Psoas muscle (tissue), 8 donors: ENCODE measurements around the gene RMC1. TPM values are rescaled to one million over a fixed set of nuclear protein-coding genes. Genes with fewer than 3 reads are reported as not detected.

Experiments
- ATAC-seq, 4 donors: fragments of 200-7000 bp; cut with Tn5 transposase; one replicate each; pipeline ENCODE4 v1.9.1; 2020; ENCODE audit warnings: moderate library complexity in 3 of 4, mild to moderate bottlenecking in 2 of 4
- DNase-seq, 2 donors: peaks; one replicate each; pipeline ENCODE4 v3.0.0-alpha.2; 2020
- H3K27ac ChIP-seq: fragments of 200-600 bp; one replicate; pipeline ENCODE4 v1.8.0; 2022
- H3K27me3 ChIP-seq, 3 donors: fragments of 200-600 bp in 1 of 3; one replicate each; pipeline versions ENCODE4 v1.6.1 to v1.8.0; 2013 to 2022; ENCODE audit warnings: low read length in 2 of 3, mild to moderate bottlenecking in 2 of 3, moderate library complexity in 1 of 3; ENCODE audit not compliant: insufficient read depth in 3 of 3
- H3K36me3 ChIP-seq, 2 donors: fragments of 200-600 bp in 1 of 2; one replicate each; pipeline versions ENCODE4 v1.6.1 to v1.8.0; 2013 to 2022; ENCODE audit warnings: low read depth in 1 of 2, mild to moderate bottlenecking in 1 of 2, moderate library complexity in 1 of 2; ENCODE audit not compliant: insufficient read depth in 1 of 2
- H3K4me1 ChIP-seq: fragments of 200-600 bp; one replicate; pipeline ENCODE4 v1.8.0; 2022
- H3K4me3 ChIP-seq: fragments of 200-600 bp; one replicate; pipeline ENCODE4 v1.8.0; 2022; ENCODE audit warnings: mild to moderate bottlenecking
- H3K9me3 ChIP-seq: fragments of 200-600 bp; one replicate; pipeline ENCODE4 v1.8.0; 2022
- WGBS, 3 donors: extraction: QIAGEN DNeasy Blood & Tissue Kit; methylation state at CpG; one replicate each; pipeline versions ENCODE4 v1.1.6 to v1.1.7; 2013; 5-methylcytosine and 5-hydroxymethylcytosine counted together
- intact Hi-C, 2 donors: fragments of 100-400 bp; cut with DNase I; formaldehyde crosslinking; loops; one replicate each; pipeline versions ENCODE4 v1.11.0 to v1.14.2; 2022
- polyA plus RNA-seq, 3 donors: library from polyadenylated mRNA; stranded (reverse); fragments of 200-250 nt; gene quantifications; one replicate each; pipeline ENCODE4 v1.2.3, GENCODE V29; 2013
- total RNA-seq, 4 donors: library from RNA; stranded (reverse); fragmentation: NEBNext Ultra II Directional in 2 of 4; extraction: Animal tissue kit (Norgen Biotek cat#: 25700) in 2 of 4; gene quantifications; one replicate each; pipeline versions ENCODE4 v1.2.1 to v1.2.4, GENCODE V29; 2021 to 2023
- TF ChIP-seq, protein P1 (sequence below): fragments of 200-600 bp; IDR thresholded peaks from one replicate; pipeline ENCODE4 v1.8.0; 2022; ENCODE audit warnings: antibody characterized with exemption
- donor health status: healthy with polysubstance abuse.
- donor health status: DM: no; HTN: no; CAD: no; lungs with moderate emphysema.
- donor health status: Bipolar disorder and iron deficiency.
- donor health status: healthy.
- donor health status: DM: yes; HTN: yes; CAD: no.
- donor health status: DM: no; HTN: no; CAD: no.
- donor health status: DM: no; HTN: no; CAD: no.
- donor health status: DM: yes; HTN: yes; CAD: no.

Gene RMC1
- total and polyA plus RNA-seq, 7 donors: 13.8 to 33.9 (median 19.3) TPM

DNA sequence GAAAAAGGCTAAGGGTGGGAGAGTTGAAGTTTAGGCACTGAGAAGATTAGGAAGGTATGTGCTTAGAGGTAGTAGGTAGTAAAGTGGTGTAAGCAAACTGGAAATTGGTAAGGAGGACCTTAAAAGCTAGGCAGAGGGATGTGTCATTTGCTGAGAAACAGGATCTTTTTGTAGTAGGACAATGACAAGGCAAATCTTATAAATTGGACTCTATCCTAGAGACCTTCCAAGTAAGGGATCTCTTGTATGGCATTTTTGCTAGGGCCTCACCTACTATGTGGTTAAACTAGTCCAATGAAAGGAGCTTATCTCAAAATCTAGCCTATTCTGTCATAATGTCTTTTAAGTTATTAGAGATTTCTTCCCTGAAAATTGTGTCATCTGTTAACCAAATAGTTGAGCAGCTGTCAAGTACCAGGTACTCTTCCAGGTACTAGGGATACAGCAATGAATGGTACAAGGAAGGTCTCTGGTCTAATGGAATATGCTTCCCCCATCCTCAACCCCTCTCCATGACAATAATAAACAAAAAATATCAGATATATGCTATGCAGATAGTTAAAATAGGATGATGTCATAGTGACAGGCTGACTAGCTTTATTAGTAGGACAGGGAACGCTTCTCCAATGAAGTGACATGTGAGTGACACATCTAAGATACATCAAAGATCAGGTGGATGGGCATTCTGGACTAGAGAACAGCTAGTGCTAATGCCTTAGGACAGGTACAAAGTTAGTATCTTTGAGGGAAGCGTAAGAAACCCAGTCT lies 32.5 kb upstream of the RMC1 start:
- intact Hi-C loops: no loop called here
- WGBS, 3 donors: 94 to 98% (median 95%) methylated on average over 2 of the region's 2 CpGs
- peaks cover 22 to 98% of the 10 kb centered on the region in 2 donors for H3K36me3 ChIP-seq

GRCh38 chr18:23471486-23471885 lies 31.8 kb upstream of the RMC1 start:
- TF ChIP-seq, protein P1, sequence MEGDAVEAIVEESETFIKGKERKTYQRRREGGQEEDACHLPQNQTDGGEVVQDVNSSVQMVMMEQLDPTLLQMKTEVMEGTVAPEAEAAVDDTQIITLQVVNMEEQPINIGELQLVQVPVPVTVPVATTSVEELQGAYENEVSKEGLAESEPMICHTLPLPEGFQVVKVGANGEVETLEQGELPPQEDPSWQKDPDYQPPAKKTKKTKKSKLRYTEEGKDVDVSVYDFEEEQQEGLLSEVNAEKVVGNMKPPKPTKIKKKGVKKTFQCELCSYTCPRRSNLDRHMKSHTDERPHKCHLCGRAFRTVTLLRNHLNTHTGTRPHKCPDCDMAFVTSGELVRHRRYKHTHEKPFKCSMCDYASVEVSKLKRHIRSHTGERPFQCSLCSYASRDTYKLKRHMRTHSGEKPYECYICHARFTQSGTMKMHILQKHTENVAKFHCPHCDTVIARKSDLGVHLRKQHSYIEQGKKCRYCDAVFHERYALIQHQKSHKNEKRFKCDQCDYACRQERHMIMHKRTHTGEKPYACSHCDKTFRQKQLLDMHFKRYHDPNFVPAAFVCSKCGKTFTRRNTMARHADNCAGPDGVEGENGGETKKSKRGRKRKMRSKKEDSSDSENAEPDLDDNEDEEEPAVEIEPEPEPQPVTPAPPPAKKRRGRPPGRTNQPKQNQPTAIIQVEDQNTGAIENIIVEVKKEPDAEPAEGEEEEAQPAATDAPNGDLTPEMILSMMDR: no peak
- DNase-seq (no peak), ATAC-seq (no peak)
- Histone ChIP-seq H3K27ac (no peak overlapping the region), H3K27me3 (no peaks in the 10 kb centered on the region), H3K9me3 (no peaks in the 10 kb centered on the region), H3K4me3 (no peak overlapping the region), H3K36me3 (peaks cover 22 to 98% of the 10 kb centered on the region in 2 donors), H3K4me1 (no peaks in the 10 kb centered on the region)
- intact Hi-C loops: no loop called here
- WGBS, 3 donors: 88 to 93% (median 89%) methylated on average over 6 of the region's 6 CpGs

More for the DNA sequence above, 32.5 kb upstream of the RMC1 start:
- ATAC-seq (no peak), DNase-seq (no peak)
- TF ChIP-seq, protein P1: no peak
- no peak overlapping the region for H3K27ac ChIP-seq
- no peaks in the 10 kb centered on the region for H3K27me3 ChIP-seq
- no peaks in the 10 kb centered on the region for H3K4me1 ChIP-seq
- H3K4me3 ChIP-seq: no peak overlapping the region
- no peaks in the 10 kb centered on the region for H3K9me3 ChIP-seq

GRCh38 chr18:23479829-23480505 lies 23.3 kb upstream of the RMC1 start:
- no peak for DNase-seq
- peaks cover 5 to 85% of the 10 kb centered on the region in 2 donors for H3K36me3 ChIP-seq
- H3K27ac ChIP-seq: no peak overlapping the region
- no peak overlapping the region for H3K4me3 ChIP-seq
- H3K4me1 ChIP-seq: no peaks in the 10 kb centered on the region
- no peak for ATAC-seq
- 85 to 91% (median 88%) methylated on average over 3 of the region's 3 CpGs for WGBS, 3 donors
- no peaks in the 10 kb centered on the region for H3K27me3 ChIP-seq
- no peaks in the 10 kb centered on the region for H3K9me3 ChIP-seq
- intact Hi-C loops: no loop called here
- TF ChIP-seq, protein P1: no peak

DNA sequence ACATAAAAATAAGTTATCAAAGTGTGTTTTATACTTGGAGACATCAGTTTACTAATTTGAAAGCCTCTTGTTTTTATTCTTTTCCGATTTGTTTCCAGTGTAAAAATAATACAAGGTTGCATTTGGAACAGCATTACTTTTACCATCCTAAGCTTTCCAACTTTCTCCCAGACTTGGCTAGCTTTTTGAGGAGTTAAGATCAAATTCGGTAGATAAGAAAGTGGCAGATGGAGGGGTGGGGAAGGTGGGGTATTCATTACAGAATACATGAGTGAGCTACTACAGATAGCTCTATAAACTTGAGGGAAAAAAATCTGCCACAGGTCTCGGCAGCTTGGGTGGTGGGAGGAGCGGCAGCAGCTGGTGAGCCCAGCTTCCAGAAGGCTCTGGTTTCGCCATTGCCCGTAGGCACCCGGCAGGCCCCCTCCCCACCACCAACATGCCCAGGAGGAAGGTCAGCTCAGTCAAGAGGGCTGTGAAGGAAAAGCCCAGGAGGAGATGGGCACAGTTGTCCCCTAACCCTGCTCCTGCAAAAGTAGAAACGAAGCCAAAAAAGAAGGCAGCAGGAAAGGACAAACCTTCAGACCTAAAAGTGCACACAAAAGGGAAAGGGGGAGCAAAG lies 18.6 kb upstream of the RMC1 start:
- Histone ChIP-seq H3K36me3 (peaks cover 0 to 38% of the 10 kb centered on the region in 2 donors), H3K27ac (no peak overlapping the region), H3K9me3 (no peaks in the 10 kb centered on the region), H3K4me1 (no peaks in the 10 kb centered on the region), H3K4me3 (no peak overlapping the region), H3K27me3 (no peaks in the 10 kb centered on the region)
- TF ChIP-seq, protein P1: no peak
- intact Hi-C loops: no loop called here
- DNase-seq (no peak), ATAC-seq (peak in 2 of 4 donors; percentile 41 to 50)
- WGBS, 3 donors: 40 to 53% (median 51%) methylated on average over 8 of the region's 8 CpGs
